RWPE2 (cell line): ENCODE data around the gene MAFB.

ENCODE experiments used
- ATAC-seq: fragments of 200-7000 bp; cut with Tn5 transposase; 3 replicates; pipeline ENCODE4 v1.9.1; 2021; ENCODE audit warnings: low read depth
- DNase-seq: peaks from one replicate; pipeline ENCODE4 v3.0.0-alpha.2; 2020; ENCODE audit warnings: low spot score
- H3K27ac ChIP-seq: fragments of 450-650 bp; 2 replicates; pipeline ENCODE4 v1.5.1; 2017; ENCODE audit warnings: mild to moderate bottlenecking; ENCODE audit not compliant: poor library complexity, severe bottlenecking
- H3K27me3 ChIP-seq: fragments of 250-450 bp; sonication (Bioruptor Pico); 2 replicates; pipeline ENCODE4 v1.5.1; 2021; ENCODE audit warnings: mild to moderate bottlenecking, moderate library complexity; ENCODE audit not compliant: insufficient read depth, poor library complexity, severe bottlenecking
- H3K36me3 ChIP-seq: fragments of 250-450 bp; sonication (Bioruptor Pico); 2 replicates; pipeline ENCODE4 v1.5.1; 2020; ENCODE audit warnings: low read depth, mild to moderate bottlenecking, moderate library complexity
- H3K4me1 ChIP-seq: fragments of 250-450 bp; sonication (Bioruptor Pico); 2 replicates; pipeline ENCODE4 v1.5.1; 2021; ENCODE audit warnings: mild to moderate bottlenecking, moderate library complexity; ENCODE audit not compliant: insufficient read depth, poor library complexity, severe bottlenecking
- H3K4me3 ChIP-seq: fragments of 250-450 bp; sonication (Bioruptor Pico); 2 replicates; pipeline ENCODE4 v1.5.1; 2021; ENCODE audit warnings: mild to moderate bottlenecking, moderate library complexity; ENCODE audit not compliant: severe bottlenecking
- H3K9me3 ChIP-seq: fragments of 250-450 bp; sonication (Bioruptor Pico); 2 replicates; pipeline ENCODE4 v1.5.1; 2021; ENCODE audit warnings: mild to moderate bottlenecking, moderate library complexity; ENCODE audit not compliant: severe bottlenecking
- TF ChIP-seq, protein P1 (sequence below): fragments of 450-650 bp; IDR thresholded peaks from one replicate; pipeline ENCODE4 v1.5.1; 2017; ENCODE audit warnings: mild to moderate bottlenecking, moderate library complexity; ENCODE audit not compliant: poor library complexity, severe bottlenecking

Gene MAFB

DNA sequence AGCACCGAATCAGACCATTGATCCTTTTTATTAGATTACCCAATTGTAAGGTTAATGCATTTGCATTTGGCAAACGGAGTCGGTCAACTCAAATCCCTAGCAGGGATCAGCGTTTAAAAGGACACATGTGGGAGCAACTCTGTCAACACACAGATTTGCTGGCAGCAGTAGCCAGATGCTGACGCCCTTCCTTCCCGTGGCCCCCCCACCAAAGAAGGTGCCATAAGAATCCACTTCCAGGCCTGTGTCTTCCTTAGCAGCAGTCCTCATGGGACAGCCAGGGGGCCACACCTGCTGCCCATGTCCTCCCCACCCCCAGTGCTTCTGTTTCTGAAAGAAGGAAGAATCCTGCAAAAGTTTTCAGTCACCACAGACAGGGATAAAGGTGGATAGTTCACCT is 24.5 kb upstream of the MAFB start:
- peaks cover 35% of the 10 kb centered on the region for H3K27me3 ChIP-seq
- H3K4me1 ChIP-seq = peaks cover 5% of the 10 kb centered on the region
- DNase-seq (peak; percentile 37), ATAC-seq (no peak)
- TF ChIP-seq, protein P1, sequence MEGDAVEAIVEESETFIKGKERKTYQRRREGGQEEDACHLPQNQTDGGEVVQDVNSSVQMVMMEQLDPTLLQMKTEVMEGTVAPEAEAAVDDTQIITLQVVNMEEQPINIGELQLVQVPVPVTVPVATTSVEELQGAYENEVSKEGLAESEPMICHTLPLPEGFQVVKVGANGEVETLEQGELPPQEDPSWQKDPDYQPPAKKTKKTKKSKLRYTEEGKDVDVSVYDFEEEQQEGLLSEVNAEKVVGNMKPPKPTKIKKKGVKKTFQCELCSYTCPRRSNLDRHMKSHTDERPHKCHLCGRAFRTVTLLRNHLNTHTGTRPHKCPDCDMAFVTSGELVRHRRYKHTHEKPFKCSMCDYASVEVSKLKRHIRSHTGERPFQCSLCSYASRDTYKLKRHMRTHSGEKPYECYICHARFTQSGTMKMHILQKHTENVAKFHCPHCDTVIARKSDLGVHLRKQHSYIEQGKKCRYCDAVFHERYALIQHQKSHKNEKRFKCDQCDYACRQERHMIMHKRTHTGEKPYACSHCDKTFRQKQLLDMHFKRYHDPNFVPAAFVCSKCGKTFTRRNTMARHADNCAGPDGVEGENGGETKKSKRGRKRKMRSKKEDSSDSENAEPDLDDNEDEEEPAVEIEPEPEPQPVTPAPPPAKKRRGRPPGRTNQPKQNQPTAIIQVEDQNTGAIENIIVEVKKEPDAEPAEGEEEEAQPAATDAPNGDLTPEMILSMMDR = no peak
- no peak overlapping the region for H3K27ac ChIP-seq
- no peaks in the 10 kb centered on the region for H3K9me3 ChIP-seq
- H3K4me3 ChIP-seq = no peak overlapping the region
- no peaks in the 10 kb centered on the region for H3K36me3 ChIP-seq

DNA sequence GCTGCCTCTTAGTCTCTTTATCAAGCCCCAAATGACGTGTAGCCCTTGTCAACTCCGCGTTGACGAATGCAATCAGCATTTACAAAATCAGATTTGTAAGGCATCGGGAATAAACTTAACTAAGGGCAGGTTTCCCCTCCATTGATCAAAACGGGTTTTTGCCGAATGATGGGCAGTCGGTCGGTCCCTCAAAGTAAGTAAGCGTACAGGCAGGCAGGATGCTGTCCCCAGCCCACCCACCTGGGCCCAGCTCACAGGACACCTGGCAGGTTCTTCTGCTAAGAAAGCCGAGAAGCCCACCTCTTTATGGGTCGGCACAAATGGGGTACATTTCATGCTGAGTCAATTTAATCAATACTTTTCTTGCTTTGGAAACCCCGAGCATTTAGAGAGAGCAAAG is 22.0 kb upstream of the MAFB start:
- peaks cover 35% of the 10 kb centered on the region for H3K27me3 ChIP-seq
- no peaks in the 10 kb centered on the region for H3K36me3 ChIP-seq
- no peak for ATAC-seq

DNA sequence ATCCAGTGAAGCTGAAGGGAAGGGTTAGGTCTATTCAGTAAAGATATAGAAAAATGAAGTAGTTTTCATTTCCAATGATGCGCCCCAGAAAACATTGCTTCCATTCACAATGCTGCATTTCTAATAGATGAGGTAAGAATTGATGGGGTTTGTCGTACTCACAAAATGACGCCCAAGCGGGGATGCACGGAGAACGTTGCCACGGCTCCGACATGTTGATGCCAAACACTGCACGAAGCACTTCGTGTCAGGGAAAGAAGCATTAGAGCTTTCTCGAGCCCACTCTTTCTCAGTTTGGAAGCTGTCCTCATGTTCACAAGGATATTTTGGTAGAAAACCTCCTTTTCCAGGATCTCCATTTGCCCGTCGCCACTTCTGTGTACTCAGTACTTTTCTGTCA is 21.6 kb upstream of the MAFB start:
- H3K4me1 ChIP-seq = no peaks in the 10 kb centered on the region
- DNase-seq = peak; percentile 52
- H3K27ac ChIP-seq = no peak overlapping the region
- no peaks in the 10 kb centered on the region for H3K36me3 ChIP-seq
- ATAC-seq = no peak
- no peak overlapping the region for H3K4me3 ChIP-seq
- H3K27me3 ChIP-seq = peaks cover 35% of the 10 kb centered on the region
- H3K9me3 ChIP-seq = no peaks in the 10 kb centered on the region
- TF ChIP-seq, protein P1 = no peak

More for the DNA sequence above, 22.0 kb upstream of the MAFB start:
- H3K9me3 ChIP-seq = no peaks in the 10 kb centered on the region
- H3K27ac ChIP-seq = no peak overlapping the region
- H3K4me3 ChIP-seq = no peak overlapping the region
- TF ChIP-seq, protein P1 = no peak
- no peaks in the 10 kb centered on the region for H3K4me1 ChIP-seq
- peak; percentile 61 for DNase-seq

DNA sequence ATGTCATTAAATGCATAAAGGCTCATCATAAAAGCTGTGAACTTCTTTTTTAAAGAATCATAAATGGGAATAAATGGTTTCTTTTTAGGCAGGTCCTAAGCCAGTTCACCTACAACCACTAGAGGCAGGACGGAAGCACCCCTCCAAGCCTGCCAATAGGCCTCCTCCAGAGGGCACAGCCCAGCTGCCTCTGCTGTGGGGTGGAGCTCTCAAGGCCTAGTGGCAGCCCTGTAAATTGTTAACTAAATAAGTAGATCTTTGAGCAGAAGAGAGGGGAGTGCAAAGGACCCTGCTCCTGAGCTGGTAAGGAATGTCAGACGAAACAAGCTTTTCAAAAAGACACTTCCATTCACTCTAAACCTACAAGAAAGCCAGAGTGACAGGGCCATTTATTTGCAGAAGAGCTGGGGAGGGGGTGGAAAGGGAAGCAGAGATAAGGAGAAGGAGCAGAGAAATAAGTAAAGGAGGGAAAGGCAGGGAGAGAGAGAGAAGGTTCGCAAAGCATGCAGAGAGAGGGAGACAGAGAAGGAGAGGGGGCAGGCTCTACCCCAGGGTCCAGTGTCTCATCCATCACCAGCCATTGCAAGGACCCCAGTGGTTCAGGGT is 18.0 kb upstream of the MAFB start:
- Histone ChIP-seq H3K27me3 (peaks cover 30% of the 10 kb centered on the region), H3K4me3 (no peak overlapping the region), H3K9me3 (no peaks in the 10 kb centered on the region), H3K4me1 (no peaks in the 10 kb centered on the region), H3K27ac (no peak overlapping the region), H3K36me3 (no peaks in the 10 kb centered on the region)
- peak; percentile 90 for ATAC-seq
- peak; percentile 79 for DNase-seq
- TF ChIP-seq, protein P1 = peak; percentile 55

DNA sequence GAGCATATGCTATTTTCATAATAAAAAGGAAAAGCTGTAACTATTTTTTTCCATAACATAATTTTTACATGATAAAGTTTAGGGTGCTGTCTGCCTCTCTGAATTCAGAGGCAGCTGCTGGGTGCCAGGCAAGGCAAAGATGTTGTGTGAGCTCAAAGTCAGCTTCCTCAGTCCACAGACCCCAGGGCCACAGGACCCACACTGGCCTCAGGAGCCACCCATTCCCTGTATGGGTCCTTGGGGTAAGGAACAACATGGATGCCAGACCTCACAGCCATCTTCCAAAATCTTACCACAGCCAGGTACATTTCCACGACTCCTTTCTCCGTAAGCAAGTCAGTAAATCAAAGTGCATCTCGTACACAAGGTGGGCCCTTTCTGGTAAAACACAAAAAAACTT is 16.4 kb upstream of the MAFB start:
- Histone ChIP-seq H3K27me3 (peaks cover 13% of the 10 kb centered on the region), H3K4me1 (no peaks in the 10 kb centered on the region), H3K36me3 (no peaks in the 10 kb centered on the region), H3K9me3 (no peaks in the 10 kb centered on the region), H3K27ac (no peak overlapping the region), H3K4me3 (no peak overlapping the region)
- ATAC-seq = no peak
- TF ChIP-seq, protein P1 = no peak
- DNase-seq = peak; percentile 53
